Cardiac muscle cell (in vitro differentiated cells and primary cell): ENCODE data around the gene AP3S1. TPM values are rescaled to one million over a fixed set of nuclear protein-coding genes. Genes with fewer than 3 reads are reported as not detected.

Source experiments
- DNase-seq, 2 donors: peaks; one replicate each; pipeline versions ENCODE4 v3.0.0 to v3.0.0-alpha.2; 2010 to 2017; ENCODE audit warnings: low read depth in 1 of 2, low spot score in 1 of 2
- H3K27ac ChIP-seq: fragments of 200-600 bp; sonication (generic); 2 replicates; pipeline ENCODE4 v1.5.1; 2016
- H3K27me3 ChIP-seq: fragments of 200-600 bp; sonication (generic); 2 replicates; pipeline ENCODE4 v1.6.0; 2016; ENCODE audit warnings: control low read depth
- H3K36me3 ChIP-seq: fragments of 200-600 bp; sonication (generic); 2 replicates; pipeline ENCODE4 v1.5.1; 2016; ENCODE audit warnings: control low read depth
- H3K4me1 ChIP-seq: fragments of 200-600 bp; sonication (generic); 2 replicates; pipeline ENCODE4 v1.8.1; 2017; ENCODE audit warnings: low read depth, mild to moderate bottlenecking, mixed run types
- H3K4me3 ChIP-seq: fragments of 200-600 bp; sonication (generic); 2 replicates; pipeline ENCODE4 v1.5.1; 2016; ENCODE audit warnings: mild to moderate bottlenecking
- H3K9me3 ChIP-seq: fragments of 200-600 bp; sonication (generic); 2 replicates; pipeline ENCODE4 v1.5.1; 2017; ENCODE audit warnings: low read depth, mild to moderate bottlenecking, control low read depth
- polyA plus RNA-seq: library from polyadenylated mRNA; unstranded; fragments of >200 nt; fragmentation: Nextera tagmentation; extraction: Ambion mirVana; gene quantifications from 2 replicates; pipeline ENCODE4 v1.2.1, GENCODE V29; 2016
- total RNA-seq: library from RNA; depleted of rRNA; stranded (reverse); fragments of >200 nt; gene quantifications from 2 replicates; pipeline ENCODE4 v1.2.3, GENCODE V29; 2016
- TF ChIP-seq, protein P1 (sequence below): IDR thresholded peaks from 2 replicates; pipeline ENCODE4 v1.5.1; 2012; ENCODE audit warnings: low read depth, mild to moderate bottlenecking, low read length

The AP3S1 gene
- total and polyA plus RNA-seq, 2 experiments from 2014 or later = 62.5 to 86.6 TPM

- TF ChIP-seq, protein P1, sequence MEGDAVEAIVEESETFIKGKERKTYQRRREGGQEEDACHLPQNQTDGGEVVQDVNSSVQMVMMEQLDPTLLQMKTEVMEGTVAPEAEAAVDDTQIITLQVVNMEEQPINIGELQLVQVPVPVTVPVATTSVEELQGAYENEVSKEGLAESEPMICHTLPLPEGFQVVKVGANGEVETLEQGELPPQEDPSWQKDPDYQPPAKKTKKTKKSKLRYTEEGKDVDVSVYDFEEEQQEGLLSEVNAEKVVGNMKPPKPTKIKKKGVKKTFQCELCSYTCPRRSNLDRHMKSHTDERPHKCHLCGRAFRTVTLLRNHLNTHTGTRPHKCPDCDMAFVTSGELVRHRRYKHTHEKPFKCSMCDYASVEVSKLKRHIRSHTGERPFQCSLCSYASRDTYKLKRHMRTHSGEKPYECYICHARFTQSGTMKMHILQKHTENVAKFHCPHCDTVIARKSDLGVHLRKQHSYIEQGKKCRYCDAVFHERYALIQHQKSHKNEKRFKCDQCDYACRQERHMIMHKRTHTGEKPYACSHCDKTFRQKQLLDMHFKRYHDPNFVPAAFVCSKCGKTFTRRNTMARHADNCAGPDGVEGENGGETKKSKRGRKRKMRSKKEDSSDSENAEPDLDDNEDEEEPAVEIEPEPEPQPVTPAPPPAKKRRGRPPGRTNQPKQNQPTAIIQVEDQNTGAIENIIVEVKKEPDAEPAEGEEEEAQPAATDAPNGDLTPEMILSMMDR = no peak
- no peak for DNase-seq
- no peaks in the 10 kb centered on the region for H3K9me3 ChIP-seq
- no peaks in the 10 kb centered on the region for H3K36me3 ChIP-seq
- no peak overlapping the region for H3K4me3 ChIP-seq
- no peaks in the 10 kb centered on the region for H3K4me1 ChIP-seq
- H3K27me3 ChIP-seq = no peaks in the 10 kb centered on the region
- no peak overlapping the region for H3K27ac ChIP-seq
These were observed 94.3 kb downstream of the AP3S1 start for GRCh38 chr5:115936031-115936430.

DNA sequence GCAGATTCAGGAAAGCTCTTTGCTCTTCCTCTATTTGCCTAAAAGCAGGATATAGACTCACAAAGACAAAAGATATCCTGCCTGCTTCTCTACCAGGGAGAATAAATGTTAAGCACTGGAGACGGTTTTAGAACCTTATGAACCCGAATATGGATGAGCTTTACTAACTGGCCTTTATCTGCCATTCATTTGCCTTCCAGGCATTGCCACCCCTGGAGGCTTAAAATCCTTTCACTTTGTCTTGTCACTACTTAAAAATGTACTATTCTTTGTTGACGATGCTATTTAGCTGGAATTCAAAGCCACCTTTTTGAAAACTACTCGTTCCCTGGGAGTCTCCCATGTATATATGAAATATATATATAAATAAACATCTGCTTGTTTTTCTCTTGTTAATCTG is 97.3 kb downstream of the AP3S1 start:
- Histone ChIP-seq H3K36me3 (no peaks in the 10 kb centered on the region), H3K4me1 (no peaks in the 10 kb centered on the region), H3K27ac (no peak overlapping the region), H3K4me3 (no peak overlapping the region), H3K27me3 (no peaks in the 10 kb centered on the region), H3K9me3 (no peaks in the 10 kb centered on the region)
- TF ChIP-seq, protein P1 = no peak
- no peak for DNase-seq

GRCh38 chr5:115940080-115940810 is 98.5 kb downstream of the AP3S1 start:
- TF ChIP-seq, protein P1 = no peak
- Histone ChIP-seq H3K36me3 (no peaks in the 10 kb centered on the region), H3K27ac (no peak overlapping the region), H3K27me3 (no peaks in the 10 kb centered on the region), H3K4me3 (no peak overlapping the region), H3K4me1 (no peaks in the 10 kb centered on the region), H3K9me3 (no peaks in the 10 kb centered on the region)
- no peak for DNase-seq

- no peaks in the 10 kb centered on the region for H3K27me3 ChIP-seq
- TF ChIP-seq, protein P1 = no peak
- H3K4me1 ChIP-seq = no peaks in the 10 kb centered on the region
- no peak overlapping the region for H3K27ac ChIP-seq
- H3K4me3 ChIP-seq = no peak overlapping the region
- DNase-seq = peak in 1 of 2 donors; percentile 98
- H3K9me3 ChIP-seq = no peaks in the 10 kb centered on the region
- H3K36me3 ChIP-seq = no peaks in the 10 kb centered on the region
These were observed 99.4 kb downstream of the AP3S1 start for GRCh38 chr5:115941051-115941675.

DNA sequence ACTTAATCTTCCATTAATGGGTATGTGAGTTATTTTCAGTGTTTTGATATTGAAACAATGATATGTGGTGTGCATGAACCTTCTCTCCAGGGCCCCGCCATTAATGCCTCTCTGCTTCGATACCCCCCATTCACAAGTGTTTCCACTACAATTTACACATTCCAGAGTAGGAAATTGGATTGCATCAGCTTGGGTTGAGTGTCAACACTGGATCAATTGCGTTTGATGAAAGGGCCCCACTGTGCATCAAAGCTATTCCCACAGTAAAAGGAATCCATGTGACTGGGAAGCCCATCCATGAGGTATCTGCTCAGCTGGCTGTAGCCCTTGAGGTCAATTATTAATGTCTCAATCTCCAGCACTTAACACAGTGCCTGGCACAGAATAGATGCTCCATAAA is 102.8 kb downstream of the AP3S1 start:
- DNase-seq = no peak
- H3K4me3 ChIP-seq = no peak overlapping the region
- TF ChIP-seq, protein P1 = no peak

More for the DNA sequence above, 102.8 kb downstream of the AP3S1 start:
- H3K27me3 ChIP-seq = no peaks in the 10 kb centered on the region
- no peaks in the 10 kb centered on the region for H3K36me3 ChIP-seq
- no peak overlapping the region for H3K27ac ChIP-seq
- H3K4me1 ChIP-seq = no peaks in the 10 kb centered on the region
- H3K9me3 ChIP-seq = no peaks in the 10 kb centered on the region
